Uterus (tissue), 2 donors: ENCODE measurements around the gene ADORA2A.

Experiments used
- CTCF ChIP-seq, 4 experiments: fragments of 200-600 bp in 2 of 4; fragments of 450-650 bp in 2 of 4; sonication (generic) in 2 of 4; IDR thresholded peaks; one replicate each; pipeline ENCODE4 v1.5.1; 2016 to 2019; ENCODE audit warnings: antibody characterized with exemption in 4 of 4, mild to moderate bottlenecking in 2 of 4, moderate library complexity in 1 of 4
- POLR2A ChIP-seq, 2 donors: fragments of 450-650 bp; IDR thresholded peaks; one replicate each; pipeline ENCODE4 v1.6.1; 2016; ENCODE audit warnings: antibody characterized with exemption in 2 of 2, mild to moderate bottlenecking in 1 of 2, moderate library complexity in 1 of 2

DNA sequence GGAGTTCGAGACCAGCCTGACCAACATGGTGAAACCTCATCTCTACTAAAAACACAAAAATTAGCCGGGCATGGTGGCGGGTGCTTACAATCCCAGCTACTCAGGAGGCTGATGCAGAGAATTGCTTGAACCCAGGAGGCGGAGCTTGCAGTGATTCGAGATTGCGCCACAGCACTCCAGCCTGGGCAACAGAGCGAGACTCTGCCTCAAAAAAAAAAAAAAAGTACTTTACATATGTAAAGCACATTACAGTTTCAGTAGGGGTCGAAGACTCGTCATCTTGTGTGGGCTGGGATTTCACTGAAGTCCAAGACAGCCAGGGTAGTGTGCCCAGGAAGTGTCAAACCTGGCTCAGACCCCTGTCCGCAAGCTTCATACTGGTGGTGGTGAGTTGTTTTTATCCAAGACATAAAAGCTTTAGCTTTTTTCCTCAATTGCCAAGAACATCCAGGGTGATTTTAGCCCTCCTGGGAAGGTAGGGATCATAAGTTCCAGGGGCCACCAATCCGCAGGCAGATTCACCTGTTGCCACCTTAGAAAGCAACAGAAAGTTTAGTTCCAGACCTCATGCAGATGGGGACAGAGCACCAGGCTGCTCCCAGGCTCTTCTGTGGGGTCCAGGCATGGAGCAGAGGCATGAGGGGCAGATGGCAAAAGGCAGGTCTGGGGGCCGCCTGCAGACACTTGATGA lies 21.6 kb upstream of the ADORA2A start:
- TF ChIP-seq CTCF (IDR thresholded peaks at IDR 0.05) (no peak), POLR2A (IDR thresholded peaks at IDR 0.05) (no peak)
